Measurements from ENCODE around the gene ATAD3C.
"Not testable (repeated sequence)": the region's sequence is repeated elsewhere in the genome, so short reads cannot be mapped to it uniquely, and the experiment has no call there.

The ATAD3C gene

DNA sequence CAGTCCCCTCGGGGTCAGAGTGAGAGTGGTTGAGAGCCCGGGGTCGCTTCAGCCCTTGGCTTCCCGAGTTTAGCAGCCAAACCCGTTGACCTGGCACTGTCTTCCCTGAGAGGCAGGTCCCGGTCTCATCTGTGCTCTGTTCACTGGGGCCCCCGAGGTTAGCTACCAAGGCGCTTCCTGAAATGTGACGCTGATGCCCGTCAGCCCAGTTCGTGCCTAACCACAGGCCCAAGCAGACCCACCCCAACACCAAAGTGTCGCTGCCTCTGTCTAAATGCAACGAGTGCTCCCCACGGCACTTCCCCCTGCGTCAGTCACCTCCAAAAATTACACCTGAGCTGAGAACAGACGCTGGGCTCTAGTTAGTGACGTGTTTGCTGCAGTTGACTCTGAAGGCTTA is 26.5 kb downstream of the ATAD3C start:
- H3K36me3 ChIP-seq (ENCODE audit: control insufficient read depth in 2 of 2, insufficient read depth in 2 of 2, low read length in 2 of 2): peaks cover 14 to 21% of the 10 kb centered on the region in 2 donors
- H3K9ac ChIP-seq (ENCODE audit: low read depth in 1 of 2, low read length in 2 of 2); H3K4me1 ChIP-seq (ENCODE audit: control insufficient read depth in 2 of 2, insufficient read depth in 2 of 2, low read length in 2 of 2); H3K27ac ChIP-seq (ENCODE audit: low read depth in 2 of 2, low read length in 2 of 2); H3K4me3 ChIP-seq (ENCODE audit: low read length in 2 of 2); H3K9me3 ChIP-seq (ENCODE audit: control insufficient read depth in 2 of 2, low read length in 2 of 2); H3K27me3 ChIP-seq (ENCODE audit: control insufficient read depth in 2 of 2, insufficient read depth in 2 of 2, low read length in 2 of 2): not testable (repeated sequence)

DNA sequence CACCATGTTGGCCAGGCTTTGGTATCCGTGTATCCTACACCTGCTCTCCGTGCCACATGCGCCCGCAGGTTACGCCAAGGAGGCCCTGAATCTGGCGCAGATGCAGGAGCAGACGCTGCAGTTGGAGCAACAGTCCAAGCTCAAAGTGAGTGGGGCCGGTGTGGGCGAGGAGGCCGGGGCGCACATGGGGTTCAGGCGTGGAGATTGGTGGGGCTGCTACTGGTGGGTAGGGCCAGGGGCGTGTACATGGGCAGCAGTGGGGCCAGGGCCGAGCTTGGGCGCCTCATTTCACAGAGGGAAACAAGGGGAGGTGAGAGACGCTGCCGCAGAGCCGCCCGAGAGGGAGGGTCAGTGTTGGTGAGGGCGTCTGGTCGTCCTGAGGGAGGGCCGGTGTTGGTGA is 27.7 kb downstream of the ATAD3C start:
- no peak overlapping the region for H3K9ac ChIP-seq (ENCODE audit: low read depth in 1 of 2, low read length in 2 of 2)
- peaks cover 14 to 21% of the 10 kb centered on the region in 2 donors for H3K36me3 ChIP-seq (ENCODE audit: control insufficient read depth in 2 of 2, insufficient read depth in 2 of 2, low read length in 2 of 2)
- no peaks in the 10 kb centered on the region for H3K27me3 ChIP-seq (ENCODE audit: control insufficient read depth in 2 of 2, insufficient read depth in 2 of 2, low read length in 2 of 2)
- no peak overlapping the region for H3K4me3 ChIP-seq (ENCODE audit: low read length in 2 of 2)
- H3K9me3 ChIP-seq (ENCODE audit: control insufficient read depth in 2 of 2, low read length in 2 of 2): no peaks in the 10 kb centered on the region
- H3K4me1 ChIP-seq (ENCODE audit: control insufficient read depth in 2 of 2, insufficient read depth in 2 of 2, low read length in 2 of 2): peaks cover 5 to 6% of the 10 kb centered on the region in 2 donors
- no peak overlapping the region for H3K27ac ChIP-seq (ENCODE audit: low read depth in 2 of 2, low read length in 2 of 2)

DNA sequence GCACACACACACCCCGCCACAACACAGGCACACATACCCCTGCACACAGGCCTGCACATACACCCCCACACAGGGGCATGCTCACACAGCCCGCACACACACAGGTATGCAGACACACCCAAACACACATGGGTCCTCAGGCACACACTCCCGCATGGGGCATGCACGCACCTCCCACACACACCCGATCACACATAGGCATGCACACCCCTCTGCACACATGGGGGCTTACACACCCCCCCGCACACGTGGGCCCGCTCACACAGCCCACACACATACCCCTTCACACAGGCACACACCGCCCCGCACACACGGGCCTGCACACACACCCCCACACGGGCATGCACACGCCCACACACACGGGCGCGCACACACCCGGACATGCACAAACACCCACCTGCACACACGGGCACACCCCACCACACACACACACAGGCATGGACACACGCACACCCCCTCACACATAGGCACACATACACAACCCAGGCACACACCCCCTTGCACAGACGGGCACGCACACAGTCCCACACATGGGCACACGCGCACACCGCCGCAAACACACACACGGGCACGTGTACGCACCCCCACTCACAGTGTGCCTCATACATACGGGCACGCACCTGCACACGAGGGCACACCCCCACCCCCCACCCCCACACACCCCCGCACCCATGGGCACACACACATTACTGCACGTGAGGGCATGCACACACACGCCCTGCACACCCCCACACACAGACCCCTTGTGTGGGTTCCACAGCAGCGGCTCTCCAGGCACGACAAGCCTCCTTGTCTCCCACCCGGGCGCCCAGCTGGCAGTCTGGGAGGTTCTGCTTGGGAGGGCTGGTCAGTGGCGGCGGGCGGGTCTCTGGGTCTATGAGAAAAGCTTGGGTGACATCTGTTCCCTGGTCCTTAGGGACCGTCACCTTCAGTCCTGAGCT is 30.3 kb downstream of the ATAD3C start:
- no peaks in the 10 kb centered on the region for H3K9me3 ChIP-seq (ENCODE audit: control insufficient read depth in 2 of 2, low read length in 2 of 2)
- peaks cover 14 to 37% of the 10 kb centered on the region in 2 donors for H3K36me3 ChIP-seq (ENCODE audit: control insufficient read depth in 2 of 2, insufficient read depth in 2 of 2, low read length in 2 of 2)
- H3K27me3 ChIP-seq (ENCODE audit: control insufficient read depth in 2 of 2, insufficient read depth in 2 of 2, low read length in 2 of 2): no peaks in the 10 kb centered on the region
- H3K27ac ChIP-seq (ENCODE audit: low read depth in 2 of 2, low read length in 2 of 2): no peak overlapping the region
- no peak overlapping the region for H3K4me3 ChIP-seq (ENCODE audit: low read length in 2 of 2)
- H3K9ac ChIP-seq (ENCODE audit: low read depth in 1 of 2, low read length in 2 of 2): no peak overlapping the region
- no peaks in the 10 kb centered on the region for H3K4me1 ChIP-seq (ENCODE audit: control insufficient read depth in 2 of 2, insufficient read depth in 2 of 2, low read length in 2 of 2)

GRCh38 chr1:1480488-1480867 is 31.0 kb downstream of the ATAD3C start:
- H3K9ac ChIP-seq (ENCODE audit: low read depth in 1 of 2, low read length in 2 of 2); H3K4me1 ChIP-seq (ENCODE audit: control insufficient read depth in 2 of 2, insufficient read depth in 2 of 2, low read length in 2 of 2); H3K9me3 ChIP-seq (ENCODE audit: control insufficient read depth in 2 of 2, low read length in 2 of 2); H3K4me3 ChIP-seq (ENCODE audit: low read length in 2 of 2); H3K27ac ChIP-seq (ENCODE audit: low read depth in 2 of 2, low read length in 2 of 2); H3K27me3 ChIP-seq (ENCODE audit: control insufficient read depth in 2 of 2, insufficient read depth in 2 of 2, low read length in 2 of 2): not testable (repeated sequence)
- H3K36me3 ChIP-seq (ENCODE audit: control insufficient read depth in 2 of 2, insufficient read depth in 2 of 2, low read length in 2 of 2): peaks cover 14 to 37% of the 10 kb centered on the region in 2 donors

DNA sequence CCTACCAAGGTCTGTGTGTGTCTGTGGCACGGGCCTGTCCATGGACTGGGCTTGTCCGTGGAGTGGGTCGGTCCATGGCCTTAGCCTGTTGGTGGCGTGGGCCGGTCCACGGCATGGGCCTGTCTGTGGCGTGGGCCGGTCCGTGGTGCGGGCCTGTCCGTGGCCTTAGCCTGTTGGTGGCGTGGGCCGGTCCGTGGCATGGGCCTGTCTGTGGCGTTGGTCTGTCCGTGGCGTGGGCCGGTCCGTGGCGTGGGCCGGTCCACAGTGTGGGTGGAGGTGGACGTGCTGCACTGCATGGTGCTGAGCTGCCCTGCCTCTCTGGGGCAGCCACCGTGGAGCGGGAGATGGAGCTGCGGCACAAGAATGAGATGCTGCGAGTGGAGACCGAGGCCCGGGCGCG is 32.3 kb downstream of the ATAD3C start:
- H3K4me1 ChIP-seq (ENCODE audit: control insufficient read depth in 2 of 2, insufficient read depth in 2 of 2, low read length in 2 of 2); H3K27ac ChIP-seq (ENCODE audit: low read depth in 2 of 2, low read length in 2 of 2); H3K4me3 ChIP-seq (ENCODE audit: low read length in 2 of 2); H3K9me3 ChIP-seq (ENCODE audit: control insufficient read depth in 2 of 2, low read length in 2 of 2); H3K9ac ChIP-seq (ENCODE audit: low read depth in 1 of 2, low read length in 2 of 2); H3K27me3 ChIP-seq (ENCODE audit: control insufficient read depth in 2 of 2, insufficient read depth in 2 of 2, low read length in 2 of 2): not testable (repeated sequence)
- H3K36me3 ChIP-seq (ENCODE audit: control insufficient read depth in 2 of 2, insufficient read depth in 2 of 2, low read length in 2 of 2): peaks cover 19 to 42% of the 10 kb centered on the region in 2 donors

GRCh38 chr1:1482856-1483255 is 33.4 kb downstream of the ATAD3C start:
- no peaks in the 10 kb centered on the region for H3K4me1 ChIP-seq (ENCODE audit: control insufficient read depth in 2 of 2, insufficient read depth in 2 of 2, low read length in 2 of 2)
- H3K4me3 ChIP-seq (ENCODE audit: low read length in 2 of 2): no peak overlapping the region
- peaks cover 22 to 39% of the 10 kb centered on the region in 2 donors for H3K36me3 ChIP-seq (ENCODE audit: control insufficient read depth in 2 of 2, insufficient read depth in 2 of 2, low read length in 2 of 2)
- H3K27me3 ChIP-seq (ENCODE audit: control insufficient read depth in 2 of 2, insufficient read depth in 2 of 2, low read length in 2 of 2): no peaks in the 10 kb centered on the region
- no peaks in the 10 kb centered on the region for H3K9me3 ChIP-seq (ENCODE audit: control insufficient read depth in 2 of 2, low read length in 2 of 2)
- H3K27ac ChIP-seq (ENCODE audit: low read depth in 2 of 2, low read length in 2 of 2): no peak overlapping the region
- no peak overlapping the region for H3K9ac ChIP-seq (ENCODE audit: low read depth in 1 of 2, low read length in 2 of 2)

DNA sequence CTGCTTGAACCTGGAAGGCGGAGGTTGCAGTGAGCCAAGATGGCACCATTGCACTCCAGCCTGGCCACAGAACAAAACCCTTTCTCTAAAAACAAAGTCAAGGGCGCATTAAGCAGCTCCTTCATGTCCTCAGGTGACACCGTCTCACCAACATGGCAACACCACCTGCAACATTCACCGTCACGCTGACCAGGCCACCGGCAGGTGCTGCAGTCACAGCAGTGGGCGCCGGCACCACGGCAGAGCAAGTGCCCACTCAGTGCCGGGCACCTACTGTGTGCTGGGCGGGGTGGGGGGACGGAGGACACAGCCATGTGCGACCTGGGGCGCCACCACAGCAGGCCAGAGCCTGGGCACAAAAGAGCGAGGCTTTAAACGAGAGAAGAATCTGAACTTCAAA is 34.2 kb downstream of the ATAD3C start:
- no peak overlapping the region for H3K27ac ChIP-seq (ENCODE audit: low read depth in 2 of 2, low read length in 2 of 2)
- peaks cover 20 to 36% of the 10 kb centered on the region in 2 donors for H3K36me3 ChIP-seq (ENCODE audit: control insufficient read depth in 2 of 2, insufficient read depth in 2 of 2, low read length in 2 of 2)
- H3K4me1 ChIP-seq (ENCODE audit: control insufficient read depth in 2 of 2, insufficient read depth in 2 of 2, low read length in 2 of 2): no peaks in the 10 kb centered on the region
- no peak overlapping the region for H3K4me3 ChIP-seq (ENCODE audit: low read length in 2 of 2)
- H3K9me3 ChIP-seq (ENCODE audit: control insufficient read depth in 2 of 2, low read length in 2 of 2): no peaks in the 10 kb centered on the region
- H3K9ac ChIP-seq (ENCODE audit: low read depth in 1 of 2, low read length in 2 of 2): no peak overlapping the region
- H3K27me3 ChIP-seq (ENCODE audit: control insufficient read depth in 2 of 2, insufficient read depth in 2 of 2, low read length in 2 of 2): no peaks in the 10 kb centered on the region

GRCh38 chr1:1484976-1485750 is 35.7 kb downstream of the ATAD3C start:
- H3K9me3 ChIP-seq (ENCODE audit: control insufficient read depth in 2 of 2, low read length in 2 of 2); H3K27ac ChIP-seq (ENCODE audit: low read depth in 2 of 2, low read length in 2 of 2); H3K4me3 ChIP-seq (ENCODE audit: low read length in 2 of 2); H3K27me3 ChIP-seq (ENCODE audit: control insufficient read depth in 2 of 2, insufficient read depth in 2 of 2, low read length in 2 of 2); H3K4me1 ChIP-seq (ENCODE audit: control insufficient read depth in 2 of 2, insufficient read depth in 2 of 2, low read length in 2 of 2); H3K9ac ChIP-seq (ENCODE audit: low read depth in 1 of 2, low read length in 2 of 2): not testable (repeated sequence)
- peaks cover 16 to 36% of the 10 kb centered on the region in 2 donors for H3K36me3 ChIP-seq (ENCODE audit: control insufficient read depth in 2 of 2, insufficient read depth in 2 of 2, low read length in 2 of 2)

GRCh38 chr1:1485755-1486317 is 36.3 kb downstream of the ATAD3C start:
- peaks cover 19 to 34% of the 10 kb centered on the region in 2 donors for H3K36me3 ChIP-seq (ENCODE audit: control insufficient read depth in 2 of 2, insufficient read depth in 2 of 2, low read length in 2 of 2)

DNA sequence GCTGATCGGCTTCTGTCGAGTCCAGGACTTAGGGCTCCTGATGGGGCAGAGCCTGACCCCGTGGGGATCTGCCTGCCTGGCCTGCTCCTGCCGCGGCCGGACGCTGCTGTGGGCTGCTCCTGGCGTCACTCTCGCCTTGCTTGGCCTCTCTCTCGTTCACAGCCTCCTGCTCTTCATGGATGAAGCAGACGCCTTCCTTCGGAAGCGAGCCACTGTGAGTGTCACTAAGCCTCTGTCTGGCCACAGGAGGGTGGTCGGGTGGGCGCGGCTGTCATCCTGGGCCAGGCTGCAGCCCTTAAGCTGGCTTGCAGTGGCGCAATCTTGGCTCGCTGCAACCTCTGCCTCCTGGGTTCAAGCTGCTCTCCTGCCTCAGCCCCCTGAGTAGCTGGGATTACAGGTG is 38.2 kb downstream of the ATAD3C start:
- no peak overlapping the region for H3K4me3 ChIP-seq (ENCODE audit: low read length in 2 of 2)
- H3K9me3 ChIP-seq (ENCODE audit: control insufficient read depth in 2 of 2, low read length in 2 of 2): no peaks in the 10 kb centered on the region
- H3K27ac ChIP-seq (ENCODE audit: low read depth in 2 of 2, low read length in 2 of 2): no peak overlapping the region
- H3K36me3 ChIP-seq (ENCODE audit: control insufficient read depth in 2 of 2, insufficient read depth in 2 of 2, low read length in 2 of 2): peaks cover 23 to 35% of the 10 kb centered on the region in 2 donors
- H3K9ac ChIP-seq (ENCODE audit: low read depth in 1 of 2, low read length in 2 of 2): no peak overlapping the region
- no peaks in the 10 kb centered on the region for H3K27me3 ChIP-seq (ENCODE audit: control insufficient read depth in 2 of 2, insufficient read depth in 2 of 2, low read length in 2 of 2)
- H3K4me1 ChIP-seq (ENCODE audit: control insufficient read depth in 2 of 2, insufficient read depth in 2 of 2, low read length in 2 of 2): no peaks in the 10 kb centered on the region

More at GRCh38 chr1:1485755-1486317, 36.3 kb downstream of the ATAD3C start:
- H3K27me3 ChIP-seq (ENCODE audit: control insufficient read depth in 2 of 2, insufficient read depth in 2 of 2, low read length in 2 of 2); H3K9ac ChIP-seq (ENCODE audit: low read depth in 1 of 2, low read length in 2 of 2); H3K4me3 ChIP-seq (ENCODE audit: low read length in 2 of 2); H3K27ac ChIP-seq (ENCODE audit: low read depth in 2 of 2, low read length in 2 of 2); H3K9me3 ChIP-seq (ENCODE audit: control insufficient read depth in 2 of 2, low read length in 2 of 2); H3K4me1 ChIP-seq (ENCODE audit: control insufficient read depth in 2 of 2, insufficient read depth in 2 of 2, low read length in 2 of 2): not testable (repeated sequence)
